Osteocyte (in vitro differentiated cells): ENCODE results near the gene TACC2. TPM values are rescaled to one million over a fixed set of nuclear protein-coding genes. Genes with fewer than 3 reads are reported as not detected.
A peak's percentile ranks its signal among the peaks of the same experiment; 100 is the strongest.

Experiments
- DNase-seq: peaks from one replicate; pipeline ENCODE4 v3.0.0; 2021; ENCODE audit warnings: mixed read lengths; ENCODE audit not compliant: unreplicated experiment; ENCODE audit errors: extremely low spot score
- H3K27ac Mint-ChIP-seq: one replicate; pipeline ENCODE4 v1.8.0; 2021; ENCODE audit warnings: mild to moderate bottlenecking, mixed read lengths; ENCODE audit not compliant: unreplicated experiment
- H3K27me3 Mint-ChIP-seq: one replicate; pipeline ENCODE4 v1.8.0; 2021; ENCODE audit warnings: mixed read lengths; ENCODE audit not compliant: unreplicated experiment
- H3K36me3 Mint-ChIP-seq: one replicate; pipeline ENCODE4 v1.8.0; 2021; ENCODE audit warnings: mixed read lengths; ENCODE audit not compliant: unreplicated experiment
- H3K4me1 Mint-ChIP-seq: one replicate; pipeline ENCODE4 v1.8.0; 2021; ENCODE audit warnings: mixed read lengths; ENCODE audit not compliant: unreplicated experiment
- H3K4me3 Mint-ChIP-seq: one replicate; pipeline ENCODE4 v1.8.0; 2021; ENCODE audit warnings: mild to moderate bottlenecking, moderate library complexity, mixed read lengths; ENCODE audit not compliant: unreplicated experiment
- H3K9me3 Mint-ChIP-seq: one replicate; pipeline ENCODE4 v1.8.0; 2021; ENCODE audit warnings: mixed read lengths; ENCODE audit not compliant: unreplicated experiment
- CTCF ChIP-seq: fragments of 200-600 bp; sonication (generic); IDR thresholded peaks from 2 replicates; pipeline ENCODE4 v1.5.0; 2021; ENCODE audit warnings: antibody characterized with exemption, mild to moderate bottlenecking, moderate library complexity
- total RNA-seq: library from RNA; stranded (reverse); gene quantifications from 2 replicates; pipeline ENCODE4 v1.2.1, GENCODE V29; 2021

The TACC2 gene
- total RNA-seq, 1 donor from 2014 or later = 64.2 TPM

- TF ChIP-seq CTCF = no peak
- H3K27me3 Mint-ChIP-seq = no peaks in the 10 kb centered on the region
- no peak overlapping the region for H3K27ac Mint-ChIP-seq
- H3K9me3 Mint-ChIP-seq = no peaks in the 10 kb centered on the region
- H3K36me3 Mint-ChIP-seq = peaks cover 3% of the 10 kb centered on the region
- H3K4me1 Mint-ChIP-seq = peaks cover 43% of the 10 kb centered on the region
- no peak overlapping the region for H3K4me3 Mint-ChIP-seq
- DNase-seq = no peak
These were observed 199.7 kb downstream of the TACC2 start for GRCh38 chr10:122188706-122189105.

- H3K36me3 Mint-ChIP-seq = peaks cover 3% of the 10 kb centered on the region
These were observed 200.2 kb downstream of the TACC2 start for GRCh38 chr10:122189185-122189584.

GRCh38 chr10:122190176-122190943, 201.4 kb downstream of the TACC2 start:
- Mint-ChIP-seq H3K27me3 (no peaks in the 10 kb centered on the region), H3K27ac (peak overlapping the region; percentile 47), H3K36me3 (peaks cover 3% of the 10 kb centered on the region), H3K9me3 (no peaks in the 10 kb centered on the region), H3K4me1 (peaks cover 37% of the 10 kb centered on the region), H3K4me3 (no peak overlapping the region)
- DNase-seq = no peak
- no peak for TF ChIP-seq CTCF

More at GRCh38 chr10:122189185-122189584, 200.2 kb downstream of the TACC2 start:
- Mint-ChIP-seq H3K4me3 (no peak overlapping the region), H3K27ac (peak overlapping the region; percentile 34), H3K9me3 (no peaks in the 10 kb centered on the region), H3K4me1 (peaks cover 40% of the 10 kb centered on the region), H3K27me3 (no peaks in the 10 kb centered on the region)
- TF ChIP-seq CTCF = no peak
- DNase-seq = no peak

GRCh38 chr10:122191936-122192541, 203.1 kb downstream of the TACC2 start:
- Mint-ChIP-seq H3K4me1 (peaks cover 32% of the 10 kb centered on the region), H3K27ac (peak overlapping the region; percentile 59), H3K4me3 (no peak overlapping the region), H3K9me3 (no peaks in the 10 kb centered on the region), H3K36me3 (peaks cover 7% of the 10 kb centered on the region), H3K27me3 (no peaks in the 10 kb centered on the region)
- no peak for TF ChIP-seq CTCF
- DNase-seq = no peak

GRCh38 chr10:122194251-122194650, 205.3 kb downstream of the TACC2 start:
- no peak overlapping the region for H3K27ac Mint-ChIP-seq
- H3K4me1 Mint-ChIP-seq = peaks cover 25% of the 10 kb centered on the region

More at GRCh38 chr10:122194251-122194650, 205.3 kb downstream of the TACC2 start:
- DNase-seq = no peak
- TF ChIP-seq CTCF = no peak
- H3K4me3 Mint-ChIP-seq = no peak overlapping the region
- no peaks in the 10 kb centered on the region for H3K9me3 Mint-ChIP-seq
- H3K36me3 Mint-ChIP-seq = peaks cover 12% of the 10 kb centered on the region
- no peaks in the 10 kb centered on the region for H3K27me3 Mint-ChIP-seq
